Measurements from ENCODE around the gene KRTAP5-8. TPM values are rescaled to one million over a fixed set of nuclear protein-coding genes. Genes with fewer than 3 reads are reported as not detected.

The KRTAP5-8 gene
- total RNA-seq, 3 donors from 2014 or later, result 0.32 TPM; not detected in 2

DNA sequence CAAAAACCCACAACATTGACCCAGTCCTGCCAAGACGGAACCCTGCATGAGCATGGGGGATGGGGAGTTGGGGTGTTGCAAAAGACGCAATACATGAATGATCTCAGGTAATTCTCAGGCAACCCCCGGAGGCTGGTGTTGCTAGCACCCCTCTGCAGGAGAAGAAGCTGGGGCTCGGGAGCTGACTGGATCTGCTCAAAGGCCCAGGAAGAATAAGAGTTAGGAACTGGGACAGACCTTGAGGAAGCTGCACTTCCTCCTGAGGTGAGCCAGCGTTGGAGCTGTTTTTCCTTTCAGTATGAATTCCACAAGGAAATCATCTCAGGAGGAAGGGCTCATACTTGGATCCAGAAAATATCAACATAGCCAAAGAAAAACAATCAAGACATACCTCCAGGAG lies 10.3 kb downstream of the KRTAP5-8 start, which contains the start of gene KRTAP5-9:
Gene KRTAP5-9 (plus strand): TSS at position 301 of the 400 bp plus-strand sequence. CDS start 238 bp downstream, outside the sequence.
- H3K27me3 ChIP-seq, result no peaks in the 10 kb centered on the region
- no peak for DNase-seq (ENCODE audit: low spot score in 2 of 2)
- intact Hi-C loops (cut with DNase I; ENCODE audit: low total_unique reads), result no loop called here
- H3K27ac ChIP-seq, result no peak within 1 kb of the TSS
- H3K36me3 ChIP-seq, result no peaks in the 10 kb centered on the region
- no peaks in the 10 kb centered on the region for H3K4me1 ChIP-seq
- H3K4me3 ChIP-seq, result no peak within 1 kb of the TSS
- H3K9me3 ChIP-seq, result peaks cover 0 to 4% of the 10 kb centered on the region in 2 donors
- TF ChIP-seq POLR2A (IDR thresholded peaks at IDR 0.05), result no peak
- TF ChIP-seq POLR2AphosphoS5 (IDR thresholded peaks at IDR 0.05), result no peak
- TF ChIP-seq, protein P1, sequence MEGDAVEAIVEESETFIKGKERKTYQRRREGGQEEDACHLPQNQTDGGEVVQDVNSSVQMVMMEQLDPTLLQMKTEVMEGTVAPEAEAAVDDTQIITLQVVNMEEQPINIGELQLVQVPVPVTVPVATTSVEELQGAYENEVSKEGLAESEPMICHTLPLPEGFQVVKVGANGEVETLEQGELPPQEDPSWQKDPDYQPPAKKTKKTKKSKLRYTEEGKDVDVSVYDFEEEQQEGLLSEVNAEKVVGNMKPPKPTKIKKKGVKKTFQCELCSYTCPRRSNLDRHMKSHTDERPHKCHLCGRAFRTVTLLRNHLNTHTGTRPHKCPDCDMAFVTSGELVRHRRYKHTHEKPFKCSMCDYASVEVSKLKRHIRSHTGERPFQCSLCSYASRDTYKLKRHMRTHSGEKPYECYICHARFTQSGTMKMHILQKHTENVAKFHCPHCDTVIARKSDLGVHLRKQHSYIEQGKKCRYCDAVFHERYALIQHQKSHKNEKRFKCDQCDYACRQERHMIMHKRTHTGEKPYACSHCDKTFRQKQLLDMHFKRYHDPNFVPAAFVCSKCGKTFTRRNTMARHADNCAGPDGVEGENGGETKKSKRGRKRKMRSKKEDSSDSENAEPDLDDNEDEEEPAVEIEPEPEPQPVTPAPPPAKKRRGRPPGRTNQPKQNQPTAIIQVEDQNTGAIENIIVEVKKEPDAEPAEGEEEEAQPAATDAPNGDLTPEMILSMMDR (IDR thresholded peaks at IDR 0.05), result no peak

- no peaks in the 10 kb centered on the region for H3K27me3 ChIP-seq
- H3K4me1 ChIP-seq, result no peaks in the 10 kb centered on the region
- H3K4me3 ChIP-seq, result no peak overlapping the region
- intact Hi-C loops (cut with DNase I; ENCODE audit: low total_unique reads), result no loop called here
- no peak for DNase-seq (ENCODE audit: low spot score in 2 of 2)
- TF ChIP-seq POLR2AphosphoS5 (IDR thresholded peaks at IDR 0.05), result no peak
- no peak for TF ChIP-seq POLR2A (IDR thresholded peaks at IDR 0.05)
- H3K27ac ChIP-seq, result no peak overlapping the region
- H3K36me3 ChIP-seq, result no peaks in the 10 kb centered on the region
- H3K9me3 ChIP-seq, result peaks cover 0 to 4% of the 10 kb centered on the region in 2 donors
Measured at GRCh38 chr11:71548716-71549151, 10.9 kb downstream of the KRTAP5-8 start.

DNA sequence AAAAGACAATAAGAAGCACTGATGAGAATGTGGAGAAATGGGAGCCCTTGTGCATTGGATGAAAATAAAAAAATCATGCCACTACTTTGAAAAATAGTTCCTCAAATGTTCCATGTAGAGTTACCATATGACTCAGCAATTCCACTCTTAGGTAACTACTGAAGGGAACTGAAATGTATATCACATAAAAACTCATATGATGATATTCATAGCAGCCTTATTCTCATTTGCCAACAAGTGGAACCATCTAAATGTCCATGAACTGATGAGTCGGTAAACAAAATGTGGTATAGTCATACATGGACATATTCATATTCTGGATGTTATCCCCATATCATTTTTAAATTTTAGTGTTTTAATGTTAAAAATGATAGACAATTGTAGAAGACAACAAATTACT lies 13.9 kb downstream of the KRTAP5-8 start:
- intact Hi-C loops (cut with DNase I; ENCODE audit: low total_unique reads), result no loop called here
- no peak for TF ChIP-seq POLR2AphosphoS5 (IDR thresholded peaks at IDR 0.05)
- no peak for TF ChIP-seq POLR2A (IDR thresholded peaks at IDR 0.05)
- TF ChIP-seq, protein P1 (IDR thresholded peaks at IDR 0.05), result no peak
- no peak for DNase-seq (ENCODE audit: low spot score in 2 of 2)
- Histone ChIP-seq H3K27me3 (no peaks in the 10 kb centered on the region), H3K4me1 (no peaks in the 10 kb centered on the region), H3K27ac (no peak overlapping the region), H3K36me3 (no peaks in the 10 kb centered on the region), H3K4me3 (no peak overlapping the region), H3K9me3 (peaks cover 0 to 4% of the 10 kb centered on the region in 2 donors)

DNA sequence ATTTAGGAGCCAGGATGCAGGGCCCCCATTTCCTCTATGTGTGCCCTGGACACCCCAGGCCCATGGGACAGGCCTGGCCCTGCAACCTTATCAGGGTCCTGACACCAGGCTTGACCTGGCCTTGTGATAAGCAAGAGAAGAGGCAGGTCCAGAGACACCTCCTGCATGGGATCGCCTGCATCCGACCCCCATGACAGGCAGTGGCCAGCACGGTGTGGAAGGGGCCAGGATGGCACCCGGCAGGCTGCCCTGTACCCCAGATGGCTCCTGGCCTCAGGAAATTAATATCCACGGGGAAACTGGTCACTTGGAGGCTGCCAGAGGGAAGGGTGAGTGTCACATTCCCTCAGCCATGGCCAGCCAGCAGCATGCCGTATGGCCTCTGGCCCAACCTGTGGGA lies 17.2 kb downstream of the KRTAP5-8 start:
- Histone ChIP-seq H3K36me3 (no peaks in the 10 kb centered on the region), H3K9me3 (no peaks in the 10 kb centered on the region), H3K4me3 (no peak overlapping the region), H3K27me3 (no peaks in the 10 kb centered on the region), H3K4me1 (no peaks in the 10 kb centered on the region), H3K27ac (no peak overlapping the region)
- intact Hi-C loops (cut with DNase I; ENCODE audit: low total_unique reads), result no loop called here
- TF ChIP-seq POLR2A (IDR thresholded peaks at IDR 0.05) (no peak), POLR2AphosphoS5 (IDR thresholded peaks at IDR 0.05) (no peak)
- TF ChIP-seq, protein P1 (IDR thresholded peaks at IDR 0.05), result no peak
- DNase-seq (ENCODE audit: low spot score in 2 of 2), result no peak

DNA sequence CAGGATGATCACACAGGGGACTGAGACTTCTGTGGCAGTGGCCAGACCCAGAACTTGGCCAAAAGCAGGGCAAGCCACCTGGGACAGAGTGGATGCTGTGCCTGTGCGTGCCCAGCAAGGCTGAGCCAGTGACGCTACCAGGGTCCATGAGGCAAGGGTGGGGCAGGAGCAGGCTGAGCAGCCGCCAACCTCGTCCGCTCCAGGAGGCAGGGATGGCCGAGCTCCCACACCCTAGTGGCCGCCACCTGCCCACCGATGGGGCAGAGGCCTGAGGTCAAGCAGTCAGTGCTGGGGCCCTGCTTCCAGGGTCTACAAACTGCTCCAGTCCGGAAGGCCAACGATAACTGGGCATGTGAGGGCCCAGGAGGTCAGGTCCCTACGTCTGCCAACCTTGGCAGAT lies 17.7 kb downstream of the KRTAP5-8 start:
- intact Hi-C loops (cut with DNase I; ENCODE audit: low total_unique reads), result no loop called here
- Histone ChIP-seq H3K36me3 (no peaks in the 10 kb centered on the region), H3K4me3 (no peak overlapping the region), H3K27me3 (no peaks in the 10 kb centered on the region), H3K9me3 (no peaks in the 10 kb centered on the region), H3K27ac (no peak overlapping the region), H3K4me1 (no peaks in the 10 kb centered on the region)
- DNase-seq (ENCODE audit: low spot score in 2 of 2), result no peak
- no peak for TF ChIP-seq POLR2A (IDR thresholded peaks at IDR 0.05)
- TF ChIP-seq, protein P1 (IDR thresholded peaks at IDR 0.05), result no peak
- no peak for TF ChIP-seq POLR2AphosphoS5 (IDR thresholded peaks at IDR 0.05)

DNA sequence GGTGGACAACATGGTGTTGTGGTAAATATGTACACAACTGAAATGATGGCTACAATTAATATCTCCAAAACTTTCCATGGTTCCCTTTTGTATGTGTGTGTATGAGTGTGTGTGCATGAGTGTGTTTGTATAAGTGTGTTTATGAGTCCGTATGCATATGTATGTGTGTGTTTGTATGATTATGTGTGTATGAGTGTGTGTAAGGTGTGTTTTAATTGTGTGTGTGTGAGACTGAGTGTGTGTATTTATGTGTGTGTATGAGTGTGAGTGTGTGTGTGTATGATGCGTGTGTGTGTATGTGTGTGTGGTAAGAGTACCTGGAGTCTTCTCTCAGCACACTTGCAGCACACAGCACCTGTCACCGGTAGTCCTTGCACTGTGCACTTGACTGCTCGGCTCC lies 18.2 kb downstream of the KRTAP5-8 start:
- Histone ChIP-seq H3K36me3 (no peaks in the 10 kb centered on the region), H3K9me3 (no peaks in the 10 kb centered on the region), H3K27ac (no peak overlapping the region), H3K4me1 (no peaks in the 10 kb centered on the region), H3K27me3 (no peaks in the 10 kb centered on the region), H3K4me3 (no peak overlapping the region)
- no peak for DNase-seq (ENCODE audit: low spot score in 2 of 2)
- no peak for TF ChIP-seq POLR2AphosphoS5 (IDR thresholded peaks at IDR 0.05)
- no peak for TF ChIP-seq POLR2A (IDR thresholded peaks at IDR 0.05)
- TF ChIP-seq, protein P1 (IDR thresholded peaks at IDR 0.05), result no peak
- intact Hi-C loops (cut with DNase I; ENCODE audit: low total_unique reads), result no loop called here
